ENCODE results near the gene SIGLEC1.

DNA sequence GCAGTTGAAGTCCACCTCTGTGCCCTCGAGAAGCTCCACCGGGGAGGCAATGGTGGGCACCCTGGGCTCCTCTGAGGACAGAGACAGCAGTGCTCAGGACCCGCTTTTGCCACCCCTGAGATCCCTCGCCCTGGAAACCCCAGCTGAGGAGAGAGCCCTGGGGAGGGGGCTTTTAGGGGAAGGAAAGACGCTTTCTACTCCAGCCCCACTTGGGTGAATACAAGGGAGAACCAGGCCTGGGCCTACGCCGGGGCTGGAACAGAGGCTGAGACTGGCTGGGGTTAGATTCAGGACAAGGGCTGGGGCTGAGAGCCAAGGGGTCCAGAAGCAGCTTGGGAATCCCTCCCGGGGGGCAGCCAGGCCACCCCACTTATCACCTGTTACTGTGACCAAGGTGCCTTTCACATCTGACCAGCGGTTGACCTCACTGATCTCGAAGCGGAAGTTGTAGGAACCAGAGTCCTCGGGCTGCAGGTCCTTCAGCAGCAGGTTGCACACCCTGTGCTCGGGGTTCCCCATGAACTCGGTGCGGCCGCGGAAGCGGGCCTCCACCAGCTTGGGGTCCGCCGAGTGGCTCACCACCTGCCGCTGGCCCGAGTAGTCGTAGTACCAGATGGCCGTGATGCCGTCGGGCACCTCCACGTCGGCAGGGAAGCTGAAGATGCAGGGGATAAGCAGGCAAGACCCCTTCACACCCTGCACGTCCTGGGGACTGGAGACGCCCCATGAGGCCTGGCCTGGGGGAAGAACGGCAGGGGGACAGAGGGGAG, 6.2 kb downstream of the SIGLEC1 start:
- TF ChIP-seq, protein P1, sequence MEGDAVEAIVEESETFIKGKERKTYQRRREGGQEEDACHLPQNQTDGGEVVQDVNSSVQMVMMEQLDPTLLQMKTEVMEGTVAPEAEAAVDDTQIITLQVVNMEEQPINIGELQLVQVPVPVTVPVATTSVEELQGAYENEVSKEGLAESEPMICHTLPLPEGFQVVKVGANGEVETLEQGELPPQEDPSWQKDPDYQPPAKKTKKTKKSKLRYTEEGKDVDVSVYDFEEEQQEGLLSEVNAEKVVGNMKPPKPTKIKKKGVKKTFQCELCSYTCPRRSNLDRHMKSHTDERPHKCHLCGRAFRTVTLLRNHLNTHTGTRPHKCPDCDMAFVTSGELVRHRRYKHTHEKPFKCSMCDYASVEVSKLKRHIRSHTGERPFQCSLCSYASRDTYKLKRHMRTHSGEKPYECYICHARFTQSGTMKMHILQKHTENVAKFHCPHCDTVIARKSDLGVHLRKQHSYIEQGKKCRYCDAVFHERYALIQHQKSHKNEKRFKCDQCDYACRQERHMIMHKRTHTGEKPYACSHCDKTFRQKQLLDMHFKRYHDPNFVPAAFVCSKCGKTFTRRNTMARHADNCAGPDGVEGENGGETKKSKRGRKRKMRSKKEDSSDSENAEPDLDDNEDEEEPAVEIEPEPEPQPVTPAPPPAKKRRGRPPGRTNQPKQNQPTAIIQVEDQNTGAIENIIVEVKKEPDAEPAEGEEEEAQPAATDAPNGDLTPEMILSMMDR (IDR thresholded peaks at IDR 0.05; ENCODE audit: insufficient read depth, low read depth, low read length): no peak
- no peak for TF ChIP-seq EZH2 (IDR thresholded peaks at IDR 0.05; ENCODE audit: insufficient read depth, low read length)

Data from astrocyte (in vitro differentiated cells and primary cell).